ENCODE results near the gene HSP90AA1.

DNA sequence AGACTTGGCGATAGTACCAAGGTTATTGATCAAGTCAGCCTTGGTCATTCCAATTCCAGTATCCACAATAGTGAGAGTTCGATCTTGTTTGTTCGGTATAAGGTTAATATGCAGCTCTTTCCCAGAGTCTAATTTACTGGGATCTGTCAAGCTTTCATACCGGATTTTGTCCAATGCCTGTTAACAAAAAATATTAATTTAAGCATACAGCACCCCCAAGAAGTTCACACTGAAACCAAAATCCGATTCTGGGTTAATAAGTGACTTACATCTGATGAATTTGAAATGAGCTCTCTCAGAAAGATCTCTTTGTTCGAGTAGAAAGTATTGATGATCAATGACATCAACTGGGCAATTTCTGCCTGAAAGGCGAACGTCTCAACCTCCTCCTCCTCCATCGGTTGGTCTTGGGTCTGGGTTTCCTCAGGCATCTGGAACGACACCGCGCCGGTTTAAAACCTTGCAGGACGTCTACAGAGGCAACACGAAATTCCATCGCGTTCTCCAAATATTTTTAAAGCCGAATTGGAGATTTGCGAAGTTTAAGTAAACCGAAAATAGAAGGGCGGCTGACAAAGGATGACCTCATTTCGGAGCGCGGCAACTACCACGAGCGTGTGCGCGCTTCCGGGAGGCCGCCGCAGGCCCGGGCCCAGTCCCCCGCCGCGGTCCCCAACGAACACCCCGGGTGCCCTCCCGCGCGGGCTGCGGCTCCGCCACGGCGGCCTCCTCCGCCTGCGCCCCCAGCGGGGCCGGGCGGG, 716 bp downstream of the HSP90AA1 start:
- TF ChIP-seq CTCF (IDR thresholded peaks at IDR 0.05) = no peak
- TF ChIP-seq POLR2AphosphoS5 (IDR thresholded peaks at IDR 0.05) = no peak
- no peak for TF ChIP-seq POLR2A (IDR thresholded peaks at IDR 0.05)
